GM12878 (cell line): ENCODE results near the gene IGSF6. TPM values are rescaled to one million over a fixed set of nuclear protein-coding genes. Genes with fewer than 3 reads are reported as not detected.

Experiments
- BCLAF1 ChIP-seq: fragments of 450-650 bp; IDR thresholded peaks from 2 replicates; pipeline ENCODE4 v1.6.1; 2017; ENCODE audit warnings: antibody characterized with exemption, mild to moderate bottlenecking, moderate library complexity
- BHLHE40 ChIP-seq, 2 experiments: fragments of 450-650 bp in 1 of 2; IDR thresholded peaks; 2 replicates each; pipeline ENCODE4 v1.6.1; 2011 to 2017; ENCODE audit warnings: low read depth in 2 of 2, borderline replicate concordance in 1 of 2, improper control_type of control experiment in 1 of 2, low read length in 1 of 2, mild to moderate bottlenecking in 1 of 2
- GATAD2B ChIP-seq: fragments of 450-650 bp; conservative IDR thresholded peaks from 2 replicates; pipeline ENCODE4 v1.6.1; 2017; ENCODE audit warnings: low read depth, mild to moderate bottlenecking, moderate library complexity
- HCFC1 ChIP-seq: fragments of 150-350 bp; IDR thresholded peaks from 2 replicates; pipeline ENCODE4 v1.6.1; 2014; ENCODE audit warnings: low read length
- NR2F1 ChIP-seq: fragments of 450-650 bp; conservative IDR thresholded peaks from 2 replicates; pipeline ENCODE4 v1.6.1; 2017; ENCODE audit warnings: mild to moderate bottlenecking
- RCOR1 ChIP-seq: conservative IDR thresholded peaks from 2 replicates; pipeline ENCODE4 v1.6.1; 2012; ENCODE audit warnings: low read depth, low read length, improper control_type of control experiment
- SREBF1 ChIP-seq: IDR thresholded peaks from 2 replicates; pipeline ENCODE4 v1.6.1; 2012; ENCODE audit warnings: mild to moderate bottlenecking, low read length
- ZSCAN29 ChIP-seq: fragments of 450-650 bp; IDR thresholded peaks from 2 replicates; pipeline ENCODE4 v1.6.1; 2017; ENCODE audit warnings: mild to moderate bottlenecking, moderate library complexity
- polyA plus RNA-seq, 11 experiments: library from polyadenylated mRNA; depleted of rRNA in 4 of 11; unstranded in 6 of 11; stranded (reverse) in 5 of 11; fragments of >200 nt; fragmentation: Nextera tagmentation in 4 of 11; fragmentation: Illumina TruSeq in 1 of 11; extraction: Ambion mirVana in 4 of 11; extraction: Trizol in 1 of 11; gene quantifications; 1 replicate in 1 of 11; 2 replicates in 10 of 11; pipeline versions ENCODE4 v1.2.1 to v1.2.3, GENCODE V29; 2011 to 2016; ENCODE audit warnings: inconsistent platforms in 2 of 11, missing spikeins in 2 of 11, low read depth in 1 of 11
- total RNA-seq, 4 experiments: library from RNA; depleted of rRNA in 3 of 4; stranded (reverse); fragments of >200 nt in 3 of 4; fragmentation: Illumina TruSeq in 1 of 4; extraction: Trizol in 1 of 4; gene quantifications; 2 replicates each; pipeline versions ENCODE4 v1.2.1 to v1.2.3, GENCODE V29; 2013 to 2021
- TF ChIP-seq, protein P1 (sequence below), 3 experiments: IDR thresholded peaks in 2 of 3; conservative IDR thresholded peaks in 1 of 3; 2 replicates each; pipeline ENCODE4 v1.5.1; 2011; ENCODE audit warnings: low read depth in 3 of 3, low read length in 3 of 3, mild to moderate bottlenecking in 3 of 3, control low read depth in 2 of 3, moderate library complexity in 2 of 3, inconsistent platforms in 1 of 3, mixed read lengths in 1 of 3; ENCODE audit not compliant: control insufficient read depth in 2 of 3, insufficient read depth in 1 of 3; ENCODE audit errors: extremely low read depth in 1 of 3
- TF ChIP-seq, protein P2 (sequence below): fragments of 450-650 bp; IDR thresholded peaks from 2 replicates; pipeline ENCODE4 v1.6.1; 2017; ENCODE audit warnings: low read depth, mild to moderate bottlenecking, moderate library complexity

Gene IGSF6
- total and polyA plus RNA-seq, 10 of the 15 experiments (the other 5 are each of a cell fraction or from before 2014, with no cell fraction given) = 0.32 to 1.2 (median 0.72) TPM

- TF ChIP-seq BHLHE40 (IDR thresholded peaks at IDR 0.05; ENCODE audit: borderline replicate concordance in 1 of 2, low read depth in 2 of 2, low read length in 1 of 2) (no peak), BCLAF1 (no peak), ZSCAN29 (no peak), HCFC1 (no peak), SREBF1 (no peak), GATAD2B (0 out of 2 replicates have a peak, but pooled peaks have one; percentile 2), NR2F1 (peak; percentile 9; the same call in 1 of the 2 replicates), RCOR1 (no peak)
- TF ChIP-seq, protein P1, sequence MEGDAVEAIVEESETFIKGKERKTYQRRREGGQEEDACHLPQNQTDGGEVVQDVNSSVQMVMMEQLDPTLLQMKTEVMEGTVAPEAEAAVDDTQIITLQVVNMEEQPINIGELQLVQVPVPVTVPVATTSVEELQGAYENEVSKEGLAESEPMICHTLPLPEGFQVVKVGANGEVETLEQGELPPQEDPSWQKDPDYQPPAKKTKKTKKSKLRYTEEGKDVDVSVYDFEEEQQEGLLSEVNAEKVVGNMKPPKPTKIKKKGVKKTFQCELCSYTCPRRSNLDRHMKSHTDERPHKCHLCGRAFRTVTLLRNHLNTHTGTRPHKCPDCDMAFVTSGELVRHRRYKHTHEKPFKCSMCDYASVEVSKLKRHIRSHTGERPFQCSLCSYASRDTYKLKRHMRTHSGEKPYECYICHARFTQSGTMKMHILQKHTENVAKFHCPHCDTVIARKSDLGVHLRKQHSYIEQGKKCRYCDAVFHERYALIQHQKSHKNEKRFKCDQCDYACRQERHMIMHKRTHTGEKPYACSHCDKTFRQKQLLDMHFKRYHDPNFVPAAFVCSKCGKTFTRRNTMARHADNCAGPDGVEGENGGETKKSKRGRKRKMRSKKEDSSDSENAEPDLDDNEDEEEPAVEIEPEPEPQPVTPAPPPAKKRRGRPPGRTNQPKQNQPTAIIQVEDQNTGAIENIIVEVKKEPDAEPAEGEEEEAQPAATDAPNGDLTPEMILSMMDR (IDR thresholded peaks at IDR 0.05 in 2 of 3, conservative IDR thresholded peaks at IDR 0.05 in 1 of 3; ENCODE audit: control insufficient read depth in 2 of 3, extremely low read depth in 1 of 3, insufficient read depth in 1 of 3, low read depth in 3 of 3, low read length in 3 of 3) = no peak
- TF ChIP-seq, protein P2, sequence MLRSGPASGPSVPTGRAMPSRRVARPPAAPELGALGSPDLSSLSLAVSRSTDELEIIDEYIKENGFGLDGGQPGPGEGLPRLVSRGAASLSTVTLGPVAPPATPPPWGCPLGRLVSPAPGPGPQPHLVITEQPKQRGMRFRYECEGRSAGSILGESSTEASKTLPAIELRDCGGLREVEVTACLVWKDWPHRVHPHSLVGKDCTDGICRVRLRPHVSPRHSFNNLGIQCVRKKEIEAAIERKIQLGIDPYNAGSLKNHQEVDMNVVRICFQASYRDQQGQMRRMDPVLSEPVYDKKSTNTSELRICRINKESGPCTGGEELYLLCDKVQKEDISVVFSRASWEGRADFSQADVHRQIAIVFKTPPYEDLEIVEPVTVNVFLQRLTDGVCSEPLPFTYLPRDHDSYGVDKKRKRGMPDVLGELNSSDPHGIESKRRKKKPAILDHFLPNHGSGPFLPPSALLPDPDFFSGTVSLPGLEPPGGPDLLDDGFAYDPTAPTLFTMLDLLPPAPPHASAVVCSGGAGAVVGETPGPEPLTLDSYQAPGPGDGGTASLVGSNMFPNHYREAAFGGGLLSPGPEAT = no peak
These were observed 4.7 kb downstream of the IGSF6 start (continued) for GRCh38 chr16:21647562-21648164.
